Endothelial cell (in vitro differentiated cells): ENCODE data around the gene PDGFRB. TPM values are rescaled to one million over a fixed set of nuclear protein-coding genes. Genes with fewer than 3 reads are reported as not detected.

Experiments used
- DNase-seq: peaks from one replicate; pipeline ENCODE4 v3.0.0; 2021; ENCODE audit warnings: low spot score
- H3K27ac Mint-ChIP-seq: one replicate; pipeline ENCODE4 v1.8.0; 2021; ENCODE audit warnings: mixed read lengths, inconsistent platforms; ENCODE audit not compliant: unreplicated experiment
- H3K27me3 Mint-ChIP-seq: one replicate; pipeline ENCODE4 v1.8.0; 2021; ENCODE audit warnings: mild to moderate bottlenecking, moderate library complexity, mixed read lengths, inconsistent platforms; ENCODE audit not compliant: unreplicated experiment
- H3K36me3 Mint-ChIP-seq: one replicate; pipeline ENCODE4 v1.8.0; 2021; ENCODE audit warnings: mild to moderate bottlenecking, low read depth, mixed read lengths, inconsistent platforms; ENCODE audit not compliant: unreplicated experiment
- H3K4me1 Mint-ChIP-seq: one replicate; pipeline ENCODE4 v1.8.0; 2021; ENCODE audit warnings: mild to moderate bottlenecking, mixed read lengths, inconsistent platforms; ENCODE audit not compliant: unreplicated experiment
- H3K4me3 Mint-ChIP-seq: one replicate; pipeline ENCODE4 v1.8.0; 2021; ENCODE audit warnings: mild to moderate bottlenecking, mixed read lengths, inconsistent platforms; ENCODE audit not compliant: unreplicated experiment
- H3K9me3 Mint-ChIP-seq: one replicate; pipeline ENCODE4 v1.8.0; 2021; ENCODE audit warnings: mixed read lengths, inconsistent platforms; ENCODE audit not compliant: unreplicated experiment
- CTCF ChIP-seq: fragments of 200-600 bp; sonication (generic); IDR thresholded peaks from one replicate; pipeline ENCODE4 v1.5.0; 2021; ENCODE audit warnings: antibody characterized with exemption; ENCODE audit not compliant: unreplicated experiment
- total RNA-seq: library from RNA; stranded (reverse); fragmentation: NEBNext Ultra II Directional; extraction: Animal tissue kit (Norgen Biotek cat#: 25700); gene quantifications from one replicate; pipeline ENCODE4 v1.2.1, GENCODE V29; 2021; ENCODE audit not compliant: unreplicated experiment

Gene PDGFRB
- total RNA-seq, 1 donor from 2014 or later = 23.7 TPM

GRCh38 chr5:150158170-150158949, 2.7 kb upstream of the PDGFRB start:
- DNase-seq = no peak
- Mint-ChIP-seq H3K36me3 (peaks cover 8% of the 10 kb centered on the region), H3K27ac (no peak overlapping the region), H3K4me1 (peaks cover 16% of the 10 kb centered on the region), H3K4me3 (no peak overlapping the region), H3K27me3 (peaks cover 15% of the 10 kb centered on the region), H3K9me3 (no peaks in the 10 kb centered on the region)
- no peak for TF ChIP-seq CTCF

DNA sequence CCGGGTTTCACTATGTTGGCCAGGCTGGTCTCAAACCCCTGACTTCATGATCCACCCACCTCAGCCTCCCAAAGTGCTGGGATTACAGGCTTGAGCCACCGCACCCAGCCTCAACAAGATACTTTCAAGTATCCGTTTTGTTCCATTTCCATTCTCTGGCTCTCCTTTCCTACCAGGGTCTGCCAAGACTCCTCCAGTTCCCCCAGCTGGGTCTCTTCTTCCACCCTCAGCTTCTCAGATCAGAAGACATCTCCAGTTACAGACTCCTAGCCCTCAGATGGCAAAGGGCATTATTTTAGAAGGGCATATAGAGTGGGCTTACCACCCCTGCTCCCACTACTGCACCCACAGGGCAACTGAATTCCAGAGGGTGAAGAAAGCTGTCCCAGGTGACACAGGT, 1.5 kb upstream of the PDGFRB start:
- no peak for TF ChIP-seq CTCF
- peaks cover 15% of the 10 kb centered on the region for H3K27me3 Mint-ChIP-seq
- no peak for DNase-seq
- no peak overlapping the region for H3K27ac Mint-ChIP-seq
- H3K9me3 Mint-ChIP-seq = no peaks in the 10 kb centered on the region
- H3K4me3 Mint-ChIP-seq = no peak overlapping the region
- H3K36me3 Mint-ChIP-seq = peaks cover 8% of the 10 kb centered on the region
- H3K4me1 Mint-ChIP-seq = peaks cover 16% of the 10 kb centered on the region

DNA sequence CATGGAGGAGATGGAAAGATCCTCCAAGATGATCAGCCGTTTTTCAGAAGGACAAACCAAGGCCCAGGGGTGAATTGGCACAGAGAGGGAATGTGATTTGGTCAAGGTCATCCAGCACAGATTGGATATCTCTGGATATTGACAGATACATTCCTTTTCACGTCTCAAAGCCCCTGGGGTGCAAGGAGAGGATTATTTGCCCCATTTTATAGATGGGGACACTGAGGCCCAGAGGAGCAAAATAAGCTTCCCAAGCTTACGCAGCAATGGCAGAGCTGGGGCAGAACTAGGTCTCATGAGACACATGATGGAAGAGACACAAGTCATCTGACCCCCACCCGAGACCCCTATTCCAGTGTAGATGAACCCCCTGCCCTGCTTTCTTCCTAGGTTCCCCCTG, 895 bp upstream of the PDGFRB start:
- peak overlapping the region; percentile 61 for H3K27ac Mint-ChIP-seq
- H3K27me3 Mint-ChIP-seq = peaks cover 15% of the 10 kb centered on the region
- H3K4me1 Mint-ChIP-seq = peaks cover 16% of the 10 kb centered on the region
- H3K4me3 Mint-ChIP-seq = no peak overlapping the region
- H3K36me3 Mint-ChIP-seq = peaks cover 8% of the 10 kb centered on the region
- DNase-seq = no peak
- no peak for TF ChIP-seq CTCF
- no peaks in the 10 kb centered on the region for H3K9me3 Mint-ChIP-seq

- no peak for TF ChIP-seq CTCF
- H3K27me3 Mint-ChIP-seq = peaks cover 13% of the 10 kb centered on the region
- peaks cover 13% of the 10 kb centered on the region for H3K4me1 Mint-ChIP-seq
- H3K4me3 Mint-ChIP-seq = no peak overlapping the region
- peaks cover 8% of the 10 kb centered on the region for H3K36me3 Mint-ChIP-seq
- H3K27ac Mint-ChIP-seq = peak overlapping the region; percentile 61
- DNase-seq = no peak
- no peaks in the 10 kb centered on the region for H3K9me3 Mint-ChIP-seq
Measured at GRCh38 chr5:150156027-150156368, 353 bp upstream of the PDGFRB start.

- peaks cover 10% of the 10 kb centered on the region for H3K4me1 Mint-ChIP-seq
- DNase-seq = no peak
- no peak overlapping the region for H3K27ac Mint-ChIP-seq
- TF ChIP-seq CTCF = no peak
- H3K27me3 Mint-ChIP-seq = peaks cover 13% of the 10 kb centered on the region
- no peaks in the 10 kb centered on the region for H3K9me3 Mint-ChIP-seq
- no peak overlapping the region for H3K4me3 Mint-ChIP-seq
- H3K36me3 Mint-ChIP-seq = peaks cover 8% of the 10 kb centered on the region
Measured at GRCh38 chr5:150154618-150155128, 972 bp downstream of the PDGFRB start.
